SHP77 (cell line): ENCODE measurements around the gene NCAM1.
"Not testable (repeated sequence)": the region's sequence is repeated elsewhere in the genome, so short reads cannot be mapped to it uniquely, and the experiment has no call there.

ENCODE experiments used
- DNase-seq, 2 experiments: peaks; one replicate each; lab custom pipeline; 2025; lab: John Stamatoyannopoulos, UW

The NCAM1 gene

DNA sequence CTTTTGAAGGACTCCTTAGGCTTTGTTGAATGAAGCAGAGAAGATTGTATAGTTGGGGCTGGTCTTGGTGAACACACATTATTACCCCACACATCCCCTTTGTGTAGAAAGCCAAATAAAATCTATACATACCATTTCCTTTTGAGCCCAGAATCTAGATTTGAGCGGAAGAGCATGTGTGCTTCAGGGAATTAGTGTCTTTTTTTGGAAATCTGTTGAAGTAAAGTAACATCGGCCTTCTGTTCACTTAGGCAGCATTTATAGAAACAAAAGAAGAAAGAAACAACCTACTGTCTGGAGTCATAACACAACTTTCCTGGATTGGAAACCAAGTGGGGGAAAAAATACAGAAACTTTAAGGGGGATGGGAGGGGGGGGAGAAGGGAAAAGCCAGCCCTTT is 315.2 kb downstream of the NCAM1 start:
- no peak for DNase-seq

DNA sequence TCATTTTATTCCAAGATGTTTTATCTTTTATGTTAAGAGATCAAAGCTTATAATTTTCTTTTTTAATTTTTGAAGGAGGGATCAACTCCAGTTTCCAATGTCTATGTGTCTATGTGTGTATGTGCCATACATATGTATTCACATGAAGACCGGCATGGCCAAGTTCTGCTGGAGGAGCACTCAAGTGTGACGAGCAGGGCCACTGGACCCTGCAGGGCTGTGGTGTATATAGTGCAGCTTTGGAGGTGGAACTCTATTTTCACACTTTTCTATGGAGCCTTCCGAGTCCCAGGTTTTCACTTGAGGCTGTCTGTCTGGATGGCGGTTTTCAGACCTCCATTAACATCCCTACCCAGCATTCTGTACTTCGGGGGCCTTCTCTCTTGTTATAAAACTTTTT is 316.7 kb downstream of the NCAM1 start:
- no peak for DNase-seq

DNA sequence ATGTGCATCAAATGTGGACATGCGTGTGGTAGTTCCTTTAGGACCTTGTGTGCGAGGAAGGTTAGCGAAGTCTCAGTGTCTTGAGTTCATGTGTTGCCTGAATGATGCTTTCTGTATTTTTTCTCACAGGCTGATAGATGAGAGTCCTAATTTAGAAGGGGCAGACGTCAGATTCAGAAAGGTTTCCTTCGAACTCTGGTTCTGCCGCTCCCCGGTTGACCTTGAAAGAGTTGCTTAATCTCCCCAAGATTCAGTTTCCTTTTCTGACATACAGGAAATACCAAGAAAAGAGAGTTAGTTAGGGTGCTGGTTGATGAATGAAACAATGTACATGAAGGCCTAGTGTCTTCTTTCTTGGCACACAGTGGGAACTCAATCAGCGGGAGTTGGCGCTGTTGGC is 317.3 kb downstream of the NCAM1 start:
- no peak for DNase-seq

DNA sequence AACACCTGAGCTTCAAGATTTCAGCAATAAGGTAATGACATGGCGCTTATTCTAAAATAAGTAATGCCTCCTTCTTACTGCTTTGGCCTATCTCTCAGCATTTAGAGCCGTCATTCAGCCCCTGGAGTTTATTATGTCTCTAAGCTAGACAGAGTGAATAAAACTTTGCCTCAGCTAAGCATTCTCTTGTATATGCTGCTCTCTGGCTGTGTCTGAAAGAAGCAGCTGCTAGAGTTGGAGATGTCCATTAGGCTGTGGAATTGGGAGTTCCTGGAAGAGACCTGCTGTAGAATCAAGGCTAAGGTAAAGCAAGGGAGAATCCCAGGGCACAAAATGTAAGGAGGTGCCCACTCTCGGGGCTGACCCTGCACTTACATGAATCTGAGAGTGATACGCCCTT is 317.7 kb downstream of the NCAM1 start:
- DNase-seq: no peak

DNA sequence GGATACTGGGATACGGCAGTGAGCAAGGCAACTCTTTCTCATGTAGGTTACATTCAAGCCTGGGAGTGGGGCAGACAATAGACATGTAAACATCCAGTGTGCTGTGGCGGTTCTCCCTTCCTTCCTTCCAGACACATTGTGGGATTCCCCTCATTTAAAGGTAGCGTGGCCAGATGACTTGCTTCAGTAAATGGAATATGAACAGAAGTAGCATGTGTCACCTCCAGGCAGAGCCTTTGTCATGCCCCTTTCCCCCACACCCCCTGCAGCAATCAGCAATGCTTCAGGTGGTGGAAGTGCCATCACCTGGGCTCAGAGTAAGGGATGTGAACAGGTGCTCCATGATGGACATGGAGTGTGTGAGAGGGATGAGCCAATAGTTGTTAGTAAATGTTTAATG is 318.4 kb downstream of the NCAM1 start:
- no peak for DNase-seq

DNA sequence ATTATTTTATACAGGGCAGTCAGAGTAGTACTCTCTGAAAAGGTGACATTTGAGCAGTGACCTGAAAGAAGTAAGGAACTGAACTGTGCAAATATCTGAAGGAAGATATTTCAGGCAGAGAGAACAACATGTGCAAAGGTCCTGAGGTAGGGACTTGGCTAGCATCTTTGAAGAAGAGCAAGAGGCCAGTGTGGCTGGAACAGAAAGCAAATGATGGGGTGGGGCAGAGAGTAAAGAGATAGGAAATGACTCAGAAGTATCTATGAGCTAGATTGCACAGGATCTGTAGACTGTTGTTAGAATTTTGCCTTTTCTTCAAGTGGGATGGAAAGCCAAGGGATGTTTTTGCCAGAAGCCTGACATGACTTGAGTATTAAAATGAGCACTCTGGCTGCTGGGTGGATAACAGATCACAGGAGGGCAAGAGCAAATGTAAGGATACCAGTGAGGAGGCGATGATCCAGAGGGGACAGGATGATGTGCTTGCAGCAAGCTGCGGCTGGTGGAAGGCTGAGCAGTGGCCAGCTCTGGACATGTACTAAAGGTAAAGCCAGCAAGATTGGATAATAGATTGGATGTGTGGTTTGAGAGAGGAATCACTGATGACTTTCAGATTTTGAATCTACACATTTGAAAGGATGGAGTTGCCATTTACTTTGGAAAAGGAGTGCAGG is 320.0 kb downstream of the NCAM1 start:
- no peak for DNase-seq

DNA sequence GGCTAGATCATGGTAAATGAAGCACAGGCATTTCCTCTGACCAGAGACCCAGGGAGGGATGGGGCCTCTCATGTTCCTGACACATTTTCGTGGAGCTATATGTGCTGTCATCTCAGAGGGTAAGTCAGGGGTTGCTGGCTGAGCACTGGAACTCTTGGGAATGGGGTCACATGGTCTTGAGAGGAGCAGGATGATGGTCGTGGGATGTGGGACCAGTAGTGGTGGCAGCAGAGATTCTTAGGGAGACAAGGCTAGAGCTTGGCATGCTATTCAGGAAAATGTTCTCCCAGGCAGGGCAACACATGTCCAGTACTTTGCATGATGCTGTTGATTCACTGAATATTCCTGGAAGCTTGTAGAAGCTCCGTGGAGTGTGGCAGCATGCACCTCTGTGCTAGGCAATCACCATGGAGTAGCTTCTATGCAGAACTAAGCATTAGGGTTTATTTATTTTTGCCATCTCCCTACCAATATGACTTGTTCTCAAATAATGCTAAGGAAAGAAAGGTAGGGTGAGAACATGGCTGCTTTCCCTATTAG is 321.7 kb downstream of the NCAM1 start:
- DNase-seq: no peak

DNA sequence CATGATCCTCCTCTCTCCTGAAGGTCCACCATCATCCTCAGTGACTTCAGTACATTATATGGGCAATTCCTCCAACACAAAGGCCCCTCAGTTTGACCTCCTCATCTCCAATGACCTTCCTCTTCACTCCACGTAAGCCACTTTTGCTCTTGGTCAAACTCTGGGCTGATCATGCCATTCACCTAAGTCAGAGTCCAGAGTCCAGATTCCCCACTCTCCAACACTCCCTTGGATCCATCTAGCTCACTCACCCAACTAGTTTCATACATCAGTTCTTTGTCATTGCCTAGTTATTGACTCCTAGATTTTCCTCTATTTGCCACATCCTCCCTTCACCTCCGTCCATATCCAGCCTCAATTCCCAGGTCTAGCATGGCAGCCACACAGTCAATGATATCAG is 322.7 kb downstream of the NCAM1 start:
- no peak for DNase-seq

DNA sequence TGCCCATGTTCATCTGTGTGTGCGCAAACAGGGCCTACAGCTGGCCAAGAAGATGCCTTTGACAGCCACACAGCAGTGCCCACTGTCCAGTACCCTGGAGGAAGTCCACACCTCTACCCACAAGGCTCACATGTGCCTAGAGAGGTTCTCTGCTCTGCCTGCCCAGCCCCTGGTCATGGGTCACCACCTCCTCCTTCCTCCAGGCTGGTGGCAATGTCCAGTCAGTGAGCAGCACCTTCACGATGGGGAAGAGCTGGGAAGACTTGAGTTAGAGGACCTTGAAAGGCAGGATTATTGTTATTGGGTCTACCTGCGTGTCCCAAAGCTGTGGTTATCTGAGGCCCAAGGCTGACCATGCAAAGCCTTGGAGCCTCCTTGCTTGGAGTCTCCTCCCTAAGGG is 324.8 kb downstream of the NCAM1 start:
- DNase-seq: no peak

DNA sequence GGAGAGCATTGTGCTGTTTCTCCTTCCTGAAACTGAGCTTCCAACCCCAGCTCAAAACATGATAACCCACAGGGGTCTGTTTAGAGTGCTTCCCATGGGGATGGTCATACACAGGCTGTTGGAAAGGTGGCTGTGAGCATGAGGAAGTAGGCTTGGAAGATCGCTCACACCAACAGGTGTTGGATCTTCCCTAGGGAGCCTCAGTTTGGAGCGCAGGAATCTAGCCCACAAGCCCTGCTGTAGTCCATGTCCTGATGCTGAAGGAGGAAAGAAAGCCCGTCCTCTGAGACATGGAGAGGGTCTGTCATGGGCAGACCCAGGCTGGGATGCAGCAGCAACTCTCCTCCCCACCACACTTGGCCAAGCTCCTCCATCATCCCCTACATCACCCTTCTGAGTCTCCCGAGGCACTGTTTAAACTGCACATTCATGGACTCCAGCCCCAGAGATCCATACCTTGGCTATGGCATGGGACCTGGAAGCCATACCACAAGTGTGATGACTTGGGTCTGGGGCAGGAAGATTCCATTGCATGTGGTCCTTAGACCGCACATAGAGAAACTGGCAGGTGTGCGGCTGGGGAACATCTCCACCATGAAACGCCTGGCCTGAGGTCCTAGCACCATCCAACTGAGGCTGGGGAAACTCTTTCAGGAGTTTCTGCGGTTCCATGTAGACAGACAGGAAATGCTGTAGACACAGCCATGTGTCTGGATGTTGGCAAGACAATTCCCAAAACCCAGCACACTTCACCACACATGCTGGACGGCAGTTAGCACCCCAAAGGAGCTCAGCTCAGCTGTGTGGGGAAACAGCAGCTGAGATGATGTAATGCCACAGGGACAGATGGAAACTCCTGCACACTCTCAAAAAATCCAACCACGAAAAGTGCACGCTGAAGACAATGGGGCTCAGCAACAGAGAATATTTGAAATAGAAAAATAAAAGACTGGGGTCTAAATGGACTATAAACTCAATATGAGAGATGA is 325.6 kb downstream of the NCAM1 start:
- peak in 1 of 2 experiments; percentile 3 for DNase-seq

DNA sequence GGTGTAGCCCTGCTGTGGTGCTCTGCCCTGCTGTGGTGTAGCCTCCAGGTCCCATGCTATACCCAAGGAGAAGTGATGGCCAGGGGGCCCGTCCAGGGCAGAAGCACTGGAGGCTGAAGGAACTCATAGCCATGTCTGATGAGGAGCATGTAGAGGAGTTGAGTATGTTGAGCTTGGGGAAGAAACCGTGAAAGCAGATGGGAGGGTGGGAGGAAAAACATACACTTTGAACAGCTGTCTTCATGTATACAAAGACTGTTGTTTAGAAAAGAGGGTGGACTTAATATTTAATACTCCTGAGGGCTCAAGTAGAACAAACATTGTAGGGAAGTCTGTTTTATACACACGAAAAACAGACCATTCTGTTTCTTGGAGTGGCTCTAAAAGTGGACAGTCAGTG is 326.6 kb downstream of the NCAM1 start:
- DNase-seq: no peak

DNA sequence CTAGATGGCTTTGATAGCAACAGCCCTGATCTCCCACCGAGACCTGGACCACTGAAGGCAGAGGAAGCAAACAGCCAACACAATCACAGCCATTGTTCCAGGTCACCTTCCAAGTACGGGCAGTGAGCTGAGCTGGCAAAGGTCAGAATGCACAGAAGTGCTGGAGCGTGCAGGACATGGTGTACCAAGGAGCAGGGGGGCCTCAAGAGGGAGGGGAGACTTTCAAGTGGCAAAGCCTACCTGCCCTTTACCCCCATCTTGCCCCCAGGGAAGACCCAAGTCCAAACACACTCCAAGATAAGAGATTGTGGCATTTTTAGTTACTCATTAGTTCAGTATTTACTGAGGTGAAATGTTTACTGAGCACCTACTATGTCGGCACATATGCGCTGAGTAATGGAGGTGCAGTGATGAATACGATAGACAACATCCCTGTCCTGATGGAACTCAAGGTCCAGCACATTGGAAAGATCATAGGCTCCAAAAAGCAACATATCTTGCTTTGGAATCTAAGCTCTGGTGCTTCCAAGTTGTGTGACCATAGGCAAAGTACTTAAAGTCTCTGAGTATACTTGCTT is 327.2 kb downstream of the NCAM1 start:
- no peak for DNase-seq

DNA sequence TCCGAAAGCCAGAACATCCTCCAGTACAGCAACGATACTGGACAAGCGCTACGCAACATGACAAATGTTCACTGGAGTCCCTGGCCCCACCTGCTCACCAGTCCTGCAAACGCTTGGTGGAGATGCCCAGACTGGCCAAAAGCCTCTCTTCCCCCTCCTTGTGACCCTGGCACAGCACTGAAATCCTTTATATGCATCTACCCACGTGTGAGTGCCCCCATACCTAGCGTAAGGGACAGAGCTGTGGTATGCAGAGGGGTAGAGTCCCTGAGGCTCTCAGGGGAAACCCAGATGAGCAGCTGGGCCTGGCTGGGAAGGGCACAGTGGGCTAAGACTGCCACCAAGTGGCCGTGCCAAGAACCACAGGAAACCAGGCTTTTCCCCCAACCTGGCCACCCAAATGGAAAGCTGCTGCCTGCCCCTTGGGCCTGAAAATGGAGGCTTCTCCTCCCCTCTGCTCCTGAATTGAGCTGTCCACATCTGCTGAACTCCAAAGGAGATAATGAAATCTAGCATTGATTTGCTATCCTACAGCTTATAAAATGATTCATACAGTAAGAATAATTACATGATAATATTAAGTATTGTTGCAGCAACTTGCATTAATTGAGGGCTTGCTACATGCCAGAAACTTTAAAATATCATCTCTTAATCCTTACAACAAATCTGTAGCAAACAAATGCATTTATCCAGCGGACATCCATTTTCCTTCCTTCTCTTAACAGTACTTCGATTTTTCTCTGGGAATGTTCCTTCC is 328.4 kb downstream of the NCAM1 start:
- peak; percentile 27 to 41 for DNase-seq

DNA sequence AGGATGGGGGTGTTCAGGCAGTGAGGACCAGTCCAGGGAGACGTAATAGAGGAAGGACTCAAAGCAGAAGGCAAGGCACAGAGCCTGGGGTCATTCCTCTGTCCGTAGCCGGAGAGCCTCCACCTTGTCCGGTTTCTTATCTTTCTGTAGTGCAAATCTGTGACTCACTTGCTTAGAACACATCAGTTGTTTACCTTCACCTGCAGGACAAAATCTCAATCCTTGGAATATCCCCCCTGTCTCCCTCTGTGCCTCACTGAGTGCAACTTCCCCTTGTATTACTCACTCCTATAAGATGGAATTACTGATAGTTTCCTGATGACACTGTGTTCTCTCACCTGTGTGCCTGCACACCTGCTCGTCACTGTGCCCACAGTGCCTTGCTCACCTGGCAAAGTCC is 332.7 kb downstream of the NCAM1 start:
- DNase-seq: no peak

DNA sequence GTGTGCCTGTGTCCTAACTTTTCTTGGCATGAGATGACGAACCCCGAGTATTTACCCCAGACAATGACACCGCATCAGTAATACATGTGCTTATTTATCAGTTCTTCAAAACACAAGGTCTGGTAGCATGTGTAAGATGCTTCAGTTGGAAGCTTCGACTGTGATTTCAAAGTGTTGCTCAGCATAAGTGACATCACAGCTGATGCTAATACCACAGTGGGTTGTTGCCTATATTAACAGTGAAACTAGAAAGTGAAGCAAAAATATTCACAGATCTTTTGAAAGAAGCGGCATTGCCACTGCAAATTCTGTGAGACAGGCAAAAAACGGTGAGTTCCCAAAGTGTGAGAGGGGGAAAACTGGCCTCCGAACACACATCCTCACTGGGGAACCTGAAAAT is 334.8 kb downstream of the NCAM1 start:
- DNase-seq: no peak

DNA sequence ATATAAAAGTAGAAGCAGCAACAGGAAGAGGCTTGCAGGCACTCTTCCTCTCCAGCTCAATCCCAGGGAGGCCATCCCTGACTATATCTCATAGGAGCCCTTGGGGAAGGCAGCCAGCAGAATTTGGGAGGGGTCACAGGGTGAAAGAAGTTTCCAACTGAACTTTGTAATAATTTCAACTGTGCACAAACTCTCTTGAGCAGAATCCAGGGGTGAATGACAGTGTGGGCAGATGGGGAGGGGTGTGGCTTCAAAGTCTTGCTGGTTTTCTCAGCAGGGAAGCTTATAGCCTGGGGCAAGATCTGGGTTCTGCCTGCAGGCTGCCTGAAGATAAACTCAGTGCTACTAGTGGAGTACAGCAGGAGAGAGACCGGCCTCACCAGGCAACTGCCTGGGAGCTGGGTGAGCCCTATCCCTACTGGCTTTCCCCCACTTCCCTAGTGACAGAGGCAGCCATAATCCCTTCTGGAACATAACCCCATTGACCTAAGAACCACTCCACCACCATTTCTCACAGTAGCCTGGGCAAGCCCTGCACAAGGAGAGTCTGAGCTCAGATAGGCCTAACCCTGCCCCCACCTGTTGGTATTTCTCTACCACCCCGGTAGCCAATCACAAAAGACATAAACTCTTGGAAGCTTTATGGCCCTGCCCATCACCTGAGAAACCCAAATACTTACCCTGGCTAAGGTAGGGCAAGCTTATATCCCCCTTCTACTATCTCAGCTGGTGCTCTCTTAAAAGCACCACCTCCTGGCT is 335.4 kb downstream of the NCAM1 start:
- DNase-seq: no peak

DNA sequence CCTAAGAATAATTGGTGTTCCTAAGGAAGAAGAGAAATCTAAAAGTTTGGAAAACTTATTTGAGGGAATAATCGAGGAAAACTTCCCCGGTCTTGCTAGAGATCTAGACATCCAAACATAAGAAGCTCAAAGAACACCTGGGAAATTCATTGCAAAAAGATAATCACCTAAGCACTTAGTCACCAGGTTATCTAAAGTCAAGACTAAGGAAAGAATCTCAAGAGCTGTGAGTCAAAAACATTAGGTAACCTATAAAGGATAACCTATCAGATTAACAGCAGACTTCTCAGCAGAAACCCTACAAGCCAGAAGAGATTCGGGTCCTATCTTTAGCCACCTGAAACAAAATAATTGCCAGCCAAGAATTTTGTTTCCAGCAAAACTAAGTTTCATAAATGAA is 337.3 kb downstream of the NCAM1 start:
- DNase-seq: not testable (repeated sequence)

DNA sequence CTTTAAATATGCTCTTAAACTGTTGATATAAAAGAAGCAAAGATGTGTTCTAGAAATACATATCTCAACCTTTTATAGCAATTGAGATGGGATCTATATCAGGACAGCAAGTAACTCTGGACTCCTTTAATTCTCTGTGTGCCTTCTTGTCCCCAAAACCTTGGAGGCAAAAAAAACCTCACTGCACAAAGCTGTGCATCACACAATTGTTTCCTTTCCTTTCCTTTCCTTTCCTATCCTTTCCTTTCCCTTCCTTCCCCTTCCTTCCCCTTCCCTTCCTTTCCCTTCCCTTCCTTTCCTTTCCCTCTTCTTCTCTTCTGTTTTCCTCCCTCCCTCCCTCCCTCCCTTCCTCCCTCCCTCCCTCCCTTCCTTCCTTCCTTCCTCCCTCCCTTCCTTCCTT is 343.7 kb downstream of the NCAM1 start:
- DNase-seq: no peak

DNA sequence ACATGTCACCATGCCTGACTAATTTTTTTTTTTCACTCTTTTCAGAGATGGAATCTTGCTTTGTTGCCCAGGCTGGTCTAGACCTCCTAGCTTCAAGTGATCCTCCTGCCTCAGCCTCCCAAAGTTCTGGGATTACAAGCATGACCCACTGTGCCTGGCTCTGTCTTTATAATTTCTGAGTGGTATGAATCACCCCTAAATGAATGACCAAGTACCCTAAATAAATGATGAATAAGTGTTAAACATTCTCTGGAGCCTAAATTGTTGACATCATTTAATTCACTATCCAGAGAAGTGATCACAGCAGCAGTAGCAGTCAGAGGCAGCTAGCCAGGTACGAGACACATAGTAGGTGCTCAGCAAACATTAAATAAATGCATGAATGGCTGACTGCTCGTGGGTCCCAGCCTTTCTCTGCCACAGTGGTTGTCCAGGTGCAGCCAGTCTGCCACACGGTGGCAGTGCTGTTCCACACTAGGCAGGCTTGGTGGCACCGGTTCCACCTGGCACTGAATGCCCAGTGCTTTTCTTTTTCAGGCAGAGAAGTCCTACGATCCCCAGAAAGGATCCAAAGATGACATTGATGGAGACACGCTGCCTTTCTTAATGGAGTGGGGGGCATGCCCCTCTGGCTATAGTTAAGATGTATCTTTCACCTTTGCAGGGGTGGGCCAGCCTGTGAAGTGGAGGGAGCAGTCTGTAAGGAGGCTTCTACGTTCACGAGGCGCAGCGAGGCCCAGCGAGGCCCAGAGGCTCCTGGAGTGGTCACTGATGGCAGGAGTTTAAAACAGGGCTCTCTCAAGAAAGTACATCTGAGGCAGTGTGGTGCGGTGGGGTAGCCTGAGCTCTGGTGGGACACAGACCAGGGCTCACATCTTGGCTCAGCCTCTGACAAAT is 344.5 kb downstream of the NCAM1 start:
- DNase-seq: peak; percentile 58 to 61

DNA sequence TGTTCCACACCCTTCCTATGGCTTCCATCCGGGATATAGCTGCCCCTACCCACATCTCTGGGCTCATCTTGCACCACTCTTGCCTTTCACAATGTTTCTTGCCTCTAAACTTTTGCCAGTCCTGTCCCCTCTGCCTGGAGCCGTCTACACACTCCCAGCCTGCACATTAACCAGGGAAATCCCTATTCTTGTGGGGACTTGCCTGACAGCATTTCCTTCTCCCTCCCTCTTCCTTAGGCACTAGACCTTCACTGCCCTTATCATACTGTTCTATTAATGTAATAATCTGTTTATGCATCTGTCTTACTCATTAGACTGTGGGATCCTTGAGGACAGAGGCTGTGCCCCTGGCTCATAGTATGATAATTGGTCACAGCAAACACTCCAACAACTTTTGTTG is 347.4 kb downstream of the NCAM1 start:
- no peak for DNase-seq
